Esophagus squamous epithelium (tissue), 4 donors: ENCODE results near the gene GPR150.

ENCODE experiments used
- POLR2A ChIP-seq, 4 donors: fragments of 450-650 bp; IDR thresholded peaks; one replicate each; pipeline ENCODE4 v1.6.1; 2017; ENCODE audit warnings: antibody characterized with exemption in 4 of 4, mild to moderate bottlenecking in 4 of 4, moderate library complexity in 3 of 4
- TF ChIP-seq, protein P1 (sequence below), 6 experiments: fragments of 450-650 bp in 4 of 6; fragments of 200-600 bp in 2 of 6; sonication (generic) in 2 of 6; IDR thresholded peaks; one replicate each; pipeline ENCODE4 v1.5.1; 2016 to 2019; ENCODE audit warnings: antibody characterized with exemption in 6 of 6, mild to moderate bottlenecking in 4 of 6, moderate library complexity in 4 of 6

DNA sequence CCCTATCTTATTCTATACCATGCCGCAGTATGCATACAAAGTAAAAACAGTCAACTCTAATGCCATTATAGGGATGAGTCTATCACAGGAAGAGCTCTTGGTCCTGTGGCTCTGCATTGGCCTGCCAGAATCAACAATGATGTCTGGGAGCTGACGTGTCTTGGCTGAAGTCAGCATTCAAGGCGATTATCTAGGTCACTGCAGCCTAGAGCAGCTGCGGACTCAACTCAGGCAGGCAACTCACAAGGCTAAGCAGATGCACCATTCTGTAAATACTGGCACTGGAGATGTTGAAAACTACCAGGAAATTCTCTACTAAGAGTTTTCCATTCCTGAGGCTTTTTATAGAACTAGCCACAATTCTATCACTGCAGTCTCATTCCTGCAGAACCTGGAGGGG lies 49.7 kb downstream of the GPR150 start:
- no peak for TF ChIP-seq POLR2A (IDR thresholded peaks at IDR 0.05)
- TF ChIP-seq, protein P1, sequence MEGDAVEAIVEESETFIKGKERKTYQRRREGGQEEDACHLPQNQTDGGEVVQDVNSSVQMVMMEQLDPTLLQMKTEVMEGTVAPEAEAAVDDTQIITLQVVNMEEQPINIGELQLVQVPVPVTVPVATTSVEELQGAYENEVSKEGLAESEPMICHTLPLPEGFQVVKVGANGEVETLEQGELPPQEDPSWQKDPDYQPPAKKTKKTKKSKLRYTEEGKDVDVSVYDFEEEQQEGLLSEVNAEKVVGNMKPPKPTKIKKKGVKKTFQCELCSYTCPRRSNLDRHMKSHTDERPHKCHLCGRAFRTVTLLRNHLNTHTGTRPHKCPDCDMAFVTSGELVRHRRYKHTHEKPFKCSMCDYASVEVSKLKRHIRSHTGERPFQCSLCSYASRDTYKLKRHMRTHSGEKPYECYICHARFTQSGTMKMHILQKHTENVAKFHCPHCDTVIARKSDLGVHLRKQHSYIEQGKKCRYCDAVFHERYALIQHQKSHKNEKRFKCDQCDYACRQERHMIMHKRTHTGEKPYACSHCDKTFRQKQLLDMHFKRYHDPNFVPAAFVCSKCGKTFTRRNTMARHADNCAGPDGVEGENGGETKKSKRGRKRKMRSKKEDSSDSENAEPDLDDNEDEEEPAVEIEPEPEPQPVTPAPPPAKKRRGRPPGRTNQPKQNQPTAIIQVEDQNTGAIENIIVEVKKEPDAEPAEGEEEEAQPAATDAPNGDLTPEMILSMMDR (IDR thresholded peaks at IDR 0.05) = no peak
